PC-3 (cell line): ENCODE measurements around the gene TAPT1.

ENCODE experiments used
- EZH2 ChIP-seq: fragments of 300-600 bp; sonication (generic); IDR thresholded peaks from one replicate; pipeline ENCODE4 v1.6.1; 2017; ENCODE audit warnings: antibody characterized with exemption, mild to moderate bottlenecking, low read length; ENCODE audit not compliant: unreplicated experiment
- TF ChIP-seq, protein P1 (sequence below): fragments of 300-600 bp; sonication (generic); conservative IDR thresholded peaks from 2 replicates; pipeline ENCODE4 v1.5.1; 2017; ENCODE audit warnings: antibody characterized with exemption, low read depth, mild to moderate bottlenecking, low read length

- TF ChIP-seq, protein P1, sequence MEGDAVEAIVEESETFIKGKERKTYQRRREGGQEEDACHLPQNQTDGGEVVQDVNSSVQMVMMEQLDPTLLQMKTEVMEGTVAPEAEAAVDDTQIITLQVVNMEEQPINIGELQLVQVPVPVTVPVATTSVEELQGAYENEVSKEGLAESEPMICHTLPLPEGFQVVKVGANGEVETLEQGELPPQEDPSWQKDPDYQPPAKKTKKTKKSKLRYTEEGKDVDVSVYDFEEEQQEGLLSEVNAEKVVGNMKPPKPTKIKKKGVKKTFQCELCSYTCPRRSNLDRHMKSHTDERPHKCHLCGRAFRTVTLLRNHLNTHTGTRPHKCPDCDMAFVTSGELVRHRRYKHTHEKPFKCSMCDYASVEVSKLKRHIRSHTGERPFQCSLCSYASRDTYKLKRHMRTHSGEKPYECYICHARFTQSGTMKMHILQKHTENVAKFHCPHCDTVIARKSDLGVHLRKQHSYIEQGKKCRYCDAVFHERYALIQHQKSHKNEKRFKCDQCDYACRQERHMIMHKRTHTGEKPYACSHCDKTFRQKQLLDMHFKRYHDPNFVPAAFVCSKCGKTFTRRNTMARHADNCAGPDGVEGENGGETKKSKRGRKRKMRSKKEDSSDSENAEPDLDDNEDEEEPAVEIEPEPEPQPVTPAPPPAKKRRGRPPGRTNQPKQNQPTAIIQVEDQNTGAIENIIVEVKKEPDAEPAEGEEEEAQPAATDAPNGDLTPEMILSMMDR, result no peak
- TF ChIP-seq EZH2, result no peak
These were observed 56.8 kb downstream of the TAPT1 start for GRCh38 chr4:16169490-16169889.
